M059J (cell line): ENCODE measurements around the gene PAPSS1. TPM values are rescaled to one million over a fixed set of nuclear protein-coding genes. Genes with fewer than 3 reads are reported as not detected.
"Not testable (repeated sequence)": the region's sequence is repeated elsewhere in the genome, so short reads cannot be mapped to it uniquely, and the experiment has no call there.

ENCODE experiments used
- DNase-seq: peaks from one replicate; pipeline ENCODE4 v3.0.0-alpha.2; 2012; ENCODE audit warnings: low read depth
- total RNA-seq: library from RNA; depleted of rRNA; stranded (reverse); fragments of >200 nt; shearing (Covaris generic); gene quantifications from 2 replicates; pipeline ENCODE4 v1.2.3, GENCODE V29; 2014

The PAPSS1 gene
- total RNA-seq, 1 experiment from 2014 or later, result 65.5 TPM

GRCh38 chr4:107689912-107690587, 30.0 kb downstream of the PAPSS1 start:
- peak; percentile 84 for DNase-seq

GRCh38 chr4:107688421-107688820, 31.6 kb downstream of the PAPSS1 start:
- no peak for DNase-seq

GRCh38 chr4:107685740-107686139, 34.3 kb downstream of the PAPSS1 start:
- no peak for DNase-seq

GRCh38 chr4:107683873-107684272, 36.2 kb downstream of the PAPSS1 start:
- DNase-seq, result no peak

- no peak for DNase-seq
These were observed 37.7 kb downstream of the PAPSS1 start for GRCh38 chr4:107682306-107682705.

- no peak for DNase-seq
These were observed 51.0 kb downstream of the PAPSS1 start for GRCh38 chr4:107669068-107669467.

- DNase-seq, result peak; percentile 32
These were observed 53.9 kb downstream of the PAPSS1 start for GRCh38 chr4:107666134-107666533.

GRCh38 chr4:107665001-107665400, 55.0 kb downstream of the PAPSS1 start:
- DNase-seq, result peak; percentile 9

GRCh38 chr4:107658400-107659336, 61.4 kb downstream of the PAPSS1 start:
- DNase-seq, result no peak

GRCh38 chr4:107655289-107655688, 64.7 kb downstream of the PAPSS1 start:
- DNase-seq, result no peak

GRCh38 chr4:107654694-107655093, 65.3 kb downstream of the PAPSS1 start:
- no peak for DNase-seq

GRCh38 chr4:107651408-107651807, 68.6 kb downstream of the PAPSS1 start:
- not testable (repeated sequence) for DNase-seq

GRCh38 chr4:107650251-107650650, 69.8 kb downstream of the PAPSS1 start:
- DNase-seq, result no peak

GRCh38 chr4:107648178-107648991, 71.6 kb downstream of the PAPSS1 start:
- DNase-seq, result no peak

- peak; percentile 5 for DNase-seq
These were observed 72.4 kb downstream of the PAPSS1 start for GRCh38 chr4:107647591-107647990.

- DNase-seq, result no peak
These were observed 74.4 kb downstream of the PAPSS1 start for GRCh38 chr4:107645604-107646003.

- no peak for DNase-seq
These were observed 77.0 kb downstream of the PAPSS1 start for GRCh38 chr4:107643021-107643420.

- no peak for DNase-seq
These were observed 79.2 kb downstream of the PAPSS1 start for GRCh38 chr4:107640878-107641277.

- no peak for DNase-seq
These were observed 79.8 kb downstream of the PAPSS1 start for GRCh38 chr4:107640197-107640596.

- DNase-seq, result no peak
These were observed 84.3 kb downstream of the PAPSS1 start for GRCh38 chr4:107635735-107636134.

- DNase-seq, result no peak
These were observed 88.5 kb downstream of the PAPSS1 start for GRCh38 chr4:107631560-107631959.

GRCh38 chr4:107630185-107630705, 89.8 kb downstream of the PAPSS1 start:
- DNase-seq, result no peak
